ENCODE data around the gene ACACB. TPM values are rescaled to one million over a fixed set of nuclear protein-coding genes. Genes with fewer than 3 reads are reported as not detected.

The ACACB gene
- total and polyA plus RNA-seq, 11 donors: 29.9 to 176 (median 119) TPM

DNA sequence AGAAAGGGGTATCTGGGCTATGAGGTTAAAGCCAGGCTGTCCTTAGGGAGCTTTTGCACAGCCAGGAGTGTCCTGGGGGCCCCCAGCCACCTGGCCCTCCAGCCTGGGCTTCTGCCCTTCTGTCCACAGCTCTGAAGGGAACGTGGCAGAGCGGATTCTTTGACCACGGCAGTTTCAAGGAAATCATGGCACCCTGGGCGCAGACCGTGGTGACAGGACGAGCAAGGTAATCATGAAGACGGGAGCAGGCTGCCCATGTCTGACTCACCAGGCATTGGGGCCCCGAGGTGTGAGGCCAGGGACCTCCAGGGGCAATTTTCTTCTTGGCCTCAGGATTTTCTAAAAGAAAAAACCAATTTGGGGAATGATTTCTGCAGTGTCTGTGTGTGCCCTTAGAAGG is 139.6 kb downstream of the ACACB start:
- Histone ChIP-seq H3K36me3 (peaks cover 3 to 100% (median 98%) of the 10 kb centered on the region in 9 donors), H3K27me3 (no peaks in the 10 kb centered on the region), H3K4me1 (no peaks in the 10 kb centered on the region), H3K4me3 (no peak overlapping the region), H3K27ac (no peak overlapping the region), H3K9me3 (peaks cover 0 to 17% (median 4%) of the 10 kb centered on the region in 12 donors)
- no peak for DNase-seq
- 82 to 95% (median 86%) methylated on average over 8 of the region's 8 CpGs for WGBS, 4 donors
- no peak for ATAC-seq
- TF ChIP-seq, protein P1, sequence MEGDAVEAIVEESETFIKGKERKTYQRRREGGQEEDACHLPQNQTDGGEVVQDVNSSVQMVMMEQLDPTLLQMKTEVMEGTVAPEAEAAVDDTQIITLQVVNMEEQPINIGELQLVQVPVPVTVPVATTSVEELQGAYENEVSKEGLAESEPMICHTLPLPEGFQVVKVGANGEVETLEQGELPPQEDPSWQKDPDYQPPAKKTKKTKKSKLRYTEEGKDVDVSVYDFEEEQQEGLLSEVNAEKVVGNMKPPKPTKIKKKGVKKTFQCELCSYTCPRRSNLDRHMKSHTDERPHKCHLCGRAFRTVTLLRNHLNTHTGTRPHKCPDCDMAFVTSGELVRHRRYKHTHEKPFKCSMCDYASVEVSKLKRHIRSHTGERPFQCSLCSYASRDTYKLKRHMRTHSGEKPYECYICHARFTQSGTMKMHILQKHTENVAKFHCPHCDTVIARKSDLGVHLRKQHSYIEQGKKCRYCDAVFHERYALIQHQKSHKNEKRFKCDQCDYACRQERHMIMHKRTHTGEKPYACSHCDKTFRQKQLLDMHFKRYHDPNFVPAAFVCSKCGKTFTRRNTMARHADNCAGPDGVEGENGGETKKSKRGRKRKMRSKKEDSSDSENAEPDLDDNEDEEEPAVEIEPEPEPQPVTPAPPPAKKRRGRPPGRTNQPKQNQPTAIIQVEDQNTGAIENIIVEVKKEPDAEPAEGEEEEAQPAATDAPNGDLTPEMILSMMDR (IDR thresholded peaks at IDR 0.05): no peak
- no peak for TF ChIP-seq POLR2A (IDR thresholded peaks at IDR 0.05)
- intact Hi-C loops (cut with DNase I): no loop called here

DNA sequence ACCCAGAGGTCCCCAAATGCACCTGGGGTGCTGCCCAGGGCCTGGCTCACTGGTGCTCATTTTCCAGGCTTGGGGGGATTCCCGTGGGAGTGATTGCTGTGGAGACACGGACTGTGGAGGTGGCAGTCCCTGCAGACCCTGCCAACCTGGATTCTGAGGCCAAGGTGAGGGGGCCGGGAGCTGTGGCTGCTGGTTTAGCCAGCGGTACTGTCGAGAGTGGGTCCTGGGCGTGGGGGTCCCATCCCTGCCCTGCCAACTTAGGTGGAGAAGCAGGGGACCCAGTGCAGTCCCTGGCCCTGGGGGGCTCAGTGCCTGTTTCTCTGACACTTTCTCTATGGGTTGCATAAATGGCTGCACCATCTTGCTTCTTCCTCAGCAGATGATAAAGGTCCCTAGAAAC is 141.8 kb downstream of the ACACB start:
- no peak for TF ChIP-seq POLR2A (IDR thresholded peaks at IDR 0.05)
- TF ChIP-seq, protein P1 (IDR thresholded peaks at IDR 0.05): no peak
- Histone ChIP-seq H3K27ac (no peak overlapping the region), H3K36me3 (peaks cover 3 to 100% (median 97%) of the 10 kb centered on the region in 9 donors), H3K9me3 (peaks cover 0 to 16% (median 6%) of the 10 kb centered on the region in 12 donors), H3K4me3 (no peak overlapping the region), H3K27me3 (no peaks in the 10 kb centered on the region), H3K4me1 (no peaks in the 10 kb centered on the region)
- ATAC-seq (peak in 2 of 4 donors; percentile 9), DNase-seq (no peak)
- intact Hi-C loops (cut with DNase I): no loop called here
- WGBS, 4 donors: 75 to 92% (median 87%) methylated on average over 2 to 6 of the region's 6 CpGs

DNA sequence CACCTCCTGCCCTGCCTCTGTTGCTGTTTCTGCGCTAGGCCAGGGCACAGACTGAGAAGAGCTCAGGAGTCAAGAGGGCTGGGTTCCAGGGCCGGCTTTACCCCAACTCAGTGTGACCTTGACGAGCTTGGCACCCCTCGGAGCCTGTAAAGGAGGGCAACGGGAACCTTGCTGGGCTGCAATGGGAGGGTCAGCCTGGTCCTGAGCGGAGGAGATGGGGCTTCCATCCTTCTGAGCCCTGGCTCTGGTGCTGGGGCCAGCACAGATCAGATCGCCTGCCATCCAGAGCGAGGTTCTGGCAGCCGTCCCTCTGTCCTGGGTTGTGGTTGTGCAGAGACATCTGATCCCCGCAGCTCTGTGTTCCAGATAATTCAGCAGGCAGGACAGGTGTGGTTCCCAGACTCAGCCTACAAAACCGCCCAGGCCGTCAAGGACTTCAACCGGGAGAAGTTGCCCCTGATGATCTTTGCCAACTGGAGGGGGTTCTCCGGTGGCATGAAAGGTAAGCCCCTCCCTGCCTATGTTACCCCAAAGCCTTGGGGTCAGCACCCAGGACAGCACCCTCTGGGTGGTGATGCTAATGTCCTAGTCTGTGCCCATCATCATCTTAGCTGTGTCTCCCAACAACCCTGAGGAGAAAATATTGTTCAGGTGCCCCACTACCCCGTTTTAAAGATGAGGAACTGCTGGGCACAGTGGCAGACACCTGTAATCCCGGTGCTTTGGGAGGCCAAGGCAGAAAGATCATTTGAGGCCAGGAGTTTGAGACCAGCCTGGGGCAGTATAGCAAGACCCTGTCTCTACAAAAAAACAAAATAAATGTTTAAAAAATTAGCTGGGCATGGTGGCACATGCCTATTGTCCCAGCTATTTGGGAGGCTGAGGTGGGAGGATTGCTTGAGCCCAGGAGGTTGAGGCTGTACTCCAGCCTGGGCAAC is 142.5 kb downstream of the ACACB start:
- H3K27me3 ChIP-seq: no peaks in the 10 kb centered on the region
- H3K4me1 ChIP-seq: no peaks in the 10 kb centered on the region
- ATAC-seq: peak in 3 of 4 donors; percentile 7 to 24 (median 8)
- H3K27ac ChIP-seq: no peak overlapping the region
- no peak for DNase-seq
- H3K4me3 ChIP-seq: no peak overlapping the region
- WGBS, 4 donors: 68 to 82% (median 79%) methylated on average over 14 to 16 of the region's 16 CpGs
- H3K9me3 ChIP-seq: peaks cover 0 to 16% (median 4%) of the 10 kb centered on the region in 12 donors
- TF ChIP-seq, protein P1 (IDR thresholded peaks at IDR 0.05): no peak
- no peak for TF ChIP-seq POLR2A (IDR thresholded peaks at IDR 0.05)
- H3K36me3 ChIP-seq: peaks cover 3 to 99% (median 95%) of the 10 kb centered on the region in 9 donors
- intact Hi-C loops (cut with DNase I): no loop called here

DNA sequence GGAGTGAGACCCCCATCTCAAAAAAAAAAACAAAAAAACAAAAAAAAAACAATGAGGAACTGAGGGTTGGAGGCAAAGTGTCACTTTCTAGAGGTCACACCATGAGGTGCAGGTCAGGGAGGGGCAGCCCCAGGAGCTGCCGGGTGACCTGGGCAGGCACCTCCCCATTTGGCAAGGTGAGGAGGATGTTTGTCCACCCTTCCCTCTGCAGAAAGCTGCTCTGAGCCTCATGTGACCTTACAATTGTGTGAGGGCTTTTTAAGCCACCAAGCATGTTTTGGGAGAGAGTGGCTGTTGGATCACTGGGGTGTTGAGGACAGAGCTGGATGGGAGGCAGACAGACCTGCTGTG is 143.1 kb downstream of the ACACB start:
- Histone ChIP-seq H3K4me1 (peaks cover 0 to 4% (median 0%) of the 10 kb centered on the region in 12 donors), H3K9me3 (peaks cover 0 to 10% (median 0%) of the 10 kb centered on the region in 12 donors), H3K36me3 (peaks cover 3 to 99% (median 93%) of the 10 kb centered on the region in 9 donors), H3K4me3 (no peak overlapping the region), H3K27me3 (no peaks in the 10 kb centered on the region), H3K27ac (no peak overlapping the region)
- 70 to 84% (median 77%) methylated on average over 1 of the region's 1 CpG for WGBS, 4 donors
- DNase-seq (no peak), ATAC-seq (no peak)
- intact Hi-C loops (cut with DNase I): no loop called here
- no peak for TF ChIP-seq POLR2A (IDR thresholded peaks at IDR 0.05)
- TF ChIP-seq, protein P1 (IDR thresholded peaks at IDR 0.05): no peak

Measured in heart left ventricle (tissue), 16 donors.